CD4-positive, alpha-beta T cell treated with Interleukin-4 for 1 hour (primary cell): ENCODE data around the gene NFILZ.
"Not testable (repeated sequence)": the region's sequence is repeated elsewhere in the genome, so short reads cannot be mapped to it uniquely, and the experiment has no call there.

Experiments
- DNase-seq, 2 donors: peaks; one replicate each; pipeline ENCODE4 v3.0.0-alpha.2; 2020 to 2022

NFILZ gene

DNA sequence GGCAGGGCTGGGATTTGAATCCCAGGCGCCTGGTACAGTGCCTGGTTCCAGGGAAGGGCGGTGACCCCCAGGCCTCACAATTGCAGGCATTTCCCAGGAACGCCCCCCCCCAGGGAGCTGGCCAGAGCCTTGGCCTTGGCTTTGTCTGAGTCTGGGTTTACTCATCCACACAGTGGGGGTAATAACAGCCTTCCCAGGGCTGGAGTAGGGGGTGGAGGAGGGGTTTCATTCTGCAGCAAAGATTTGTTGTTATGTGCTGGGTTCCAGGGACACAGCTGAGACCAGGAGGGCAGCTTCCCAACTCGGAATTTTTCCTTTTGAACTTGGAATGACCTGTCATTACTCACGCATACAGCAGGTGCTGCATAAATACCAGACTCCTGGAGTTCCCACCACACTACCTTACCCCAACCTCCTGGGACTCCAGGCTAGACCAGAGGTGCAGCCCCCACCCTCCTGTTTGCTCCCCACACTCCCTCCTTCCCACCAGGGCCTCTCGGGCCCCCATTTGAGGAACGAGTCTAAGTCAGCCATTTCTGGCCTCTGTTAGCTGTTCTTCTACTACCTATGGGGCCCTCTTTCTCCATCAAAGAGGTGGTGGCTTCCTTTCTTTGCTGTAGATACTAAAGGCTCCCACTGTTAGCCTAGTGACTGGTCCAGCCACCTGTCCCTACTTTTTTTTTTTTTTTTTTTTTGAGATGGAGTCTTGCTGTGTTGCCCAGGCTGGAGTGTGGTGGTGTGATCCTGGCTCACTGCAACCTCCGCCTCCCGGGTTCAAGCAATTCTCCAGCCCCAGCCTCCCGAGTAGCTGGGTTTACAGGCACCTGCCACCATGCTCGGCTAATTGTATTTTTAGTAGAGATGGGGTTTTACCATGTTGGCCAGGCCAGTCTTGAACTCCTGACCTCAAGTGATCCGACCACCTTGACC, 18.3 kb upstream of the NFILZ start:
- DNase-seq = no peak

DNA sequence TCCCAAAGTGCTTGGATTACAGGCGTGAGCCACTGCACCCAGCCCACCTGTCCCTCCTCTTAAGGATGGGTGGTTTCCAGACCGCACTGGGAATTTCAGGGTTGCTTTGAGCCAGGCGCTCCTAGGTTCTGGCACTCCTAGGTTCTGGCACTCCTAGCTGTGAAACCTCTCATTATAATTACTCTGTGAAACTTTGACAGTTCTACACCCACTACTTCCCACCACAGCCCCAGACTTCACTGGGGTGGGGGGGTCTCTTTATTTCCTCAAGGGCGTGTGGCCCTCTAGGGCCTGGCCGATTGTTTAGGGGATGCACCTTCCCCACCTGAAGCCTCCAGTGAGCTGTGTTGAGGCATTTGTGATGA, 17.6 kb upstream of the NFILZ start:
- DNase-seq = no peak

DNA sequence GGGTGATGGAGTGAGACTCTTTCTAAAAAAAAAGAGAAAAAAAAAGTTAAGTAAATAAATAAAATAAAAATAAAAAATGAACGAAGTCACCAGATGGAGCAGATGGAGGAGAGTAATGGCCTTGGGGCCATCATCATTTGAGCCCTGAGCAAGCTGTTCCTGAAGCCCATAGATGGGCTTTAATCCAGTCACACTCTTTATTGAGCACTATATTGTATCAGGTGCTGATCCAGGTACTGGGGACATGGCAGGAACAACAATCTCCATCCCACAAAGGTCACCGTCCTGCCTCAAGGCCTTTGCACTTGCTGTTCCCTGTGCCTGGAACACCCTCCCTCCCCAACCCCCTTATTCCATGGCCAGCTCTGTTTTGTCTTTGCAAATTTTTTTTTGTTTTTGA, 16.0 kb upstream of the NFILZ start:
- DNase-seq = no peak

DNA sequence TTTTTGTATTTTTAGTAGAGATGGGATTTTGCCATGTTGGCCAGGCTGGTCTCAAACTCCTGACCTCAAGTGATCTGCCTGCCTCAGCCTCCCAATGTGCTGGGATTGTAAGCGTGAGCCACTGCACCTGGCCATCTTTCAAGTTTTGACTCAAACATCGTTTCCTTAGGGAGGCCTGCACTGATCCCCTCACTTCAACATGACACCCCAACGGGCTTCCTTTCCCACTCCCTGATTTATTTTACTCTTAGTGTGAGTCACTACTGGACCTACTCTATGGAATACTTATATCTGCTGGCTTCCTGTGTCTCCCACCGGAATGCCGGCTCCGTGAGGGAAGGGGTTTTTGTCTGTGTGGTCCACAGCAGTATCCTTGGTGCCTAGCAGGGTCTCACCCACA, 15.4 kb upstream of the NFILZ start:
- DNase-seq = no peak

DNA sequence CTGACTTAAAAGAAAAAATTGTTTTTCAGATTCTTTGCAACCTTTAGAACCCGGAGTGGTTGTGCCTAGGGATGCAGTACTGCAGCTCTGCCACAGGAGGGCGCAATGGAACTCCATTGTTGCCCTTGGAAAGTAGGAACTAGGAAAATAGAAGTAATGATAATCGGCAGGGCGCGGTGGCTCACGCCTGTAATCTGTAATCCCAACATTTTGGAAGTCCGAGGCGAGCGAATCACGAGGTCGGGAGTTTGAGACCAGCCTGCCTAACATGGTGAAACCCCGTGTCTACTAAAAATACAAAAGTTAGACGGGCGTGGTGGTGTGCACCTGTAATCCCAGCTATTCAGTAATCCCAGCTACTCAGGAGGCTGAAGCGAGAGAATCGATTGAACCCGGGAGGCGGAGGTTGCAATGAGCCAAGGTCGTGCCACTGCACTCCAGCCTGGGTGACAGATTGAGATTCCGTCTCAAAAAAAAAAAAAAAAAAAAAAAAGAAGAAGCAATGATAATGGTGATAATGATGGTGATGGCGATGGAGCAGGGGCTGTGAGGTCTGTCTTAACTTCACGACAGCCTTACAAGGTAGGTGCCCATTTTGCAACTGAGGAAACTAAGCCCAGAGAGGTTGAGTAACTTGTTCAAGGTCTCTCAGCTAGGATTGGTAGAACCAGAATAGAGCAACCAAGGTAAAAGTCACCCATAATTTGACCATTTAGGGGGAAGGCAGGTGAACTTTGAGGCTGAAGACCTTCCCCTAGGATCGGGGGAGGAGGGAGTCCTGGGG, 14.4 kb upstream of the NFILZ start:
- peak; percentile 60 to 68 for DNase-seq

DNA sequence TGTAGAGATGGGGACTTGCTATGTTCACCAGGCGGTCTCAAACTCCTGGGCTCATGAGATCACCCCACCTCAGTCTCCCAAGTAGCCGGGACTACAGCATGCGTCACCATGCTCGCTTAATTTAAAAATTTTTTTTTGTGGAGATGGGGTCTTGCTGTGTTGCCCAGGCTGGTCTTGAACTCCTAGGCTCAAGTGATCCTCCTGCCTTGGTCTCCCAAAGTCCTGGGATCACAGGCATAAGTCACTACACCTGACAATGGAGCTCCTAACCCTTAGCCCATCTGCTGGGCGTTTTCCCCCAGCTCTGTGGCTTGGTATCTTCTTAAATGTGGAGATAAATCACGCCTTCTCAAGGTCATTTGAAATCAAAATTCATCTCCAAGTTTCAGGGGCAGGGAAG, 13.6 kb upstream of the NFILZ start:
- no peak for DNase-seq

DNA sequence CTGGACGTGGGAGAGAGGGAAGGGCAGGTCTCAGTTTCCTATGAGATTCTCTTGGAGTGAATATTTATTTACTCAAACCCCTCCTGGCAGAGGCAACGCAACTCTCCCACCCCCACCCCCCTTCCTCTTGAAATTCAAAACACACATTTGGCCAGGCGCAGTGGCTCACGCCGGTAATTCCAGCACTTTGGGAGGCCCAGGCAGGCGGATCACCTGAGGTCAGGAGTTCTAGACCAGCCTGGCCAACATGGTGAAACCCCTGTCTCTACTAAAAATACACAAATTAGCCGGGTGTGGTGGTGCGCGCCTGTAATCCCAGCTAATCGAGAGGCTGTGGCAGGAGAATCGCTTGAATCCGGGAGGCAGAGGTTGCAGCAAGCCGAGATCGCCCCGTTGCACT, 13.1 kb upstream of the NFILZ start:
- DNase-seq = not testable (repeated sequence)

DNA sequence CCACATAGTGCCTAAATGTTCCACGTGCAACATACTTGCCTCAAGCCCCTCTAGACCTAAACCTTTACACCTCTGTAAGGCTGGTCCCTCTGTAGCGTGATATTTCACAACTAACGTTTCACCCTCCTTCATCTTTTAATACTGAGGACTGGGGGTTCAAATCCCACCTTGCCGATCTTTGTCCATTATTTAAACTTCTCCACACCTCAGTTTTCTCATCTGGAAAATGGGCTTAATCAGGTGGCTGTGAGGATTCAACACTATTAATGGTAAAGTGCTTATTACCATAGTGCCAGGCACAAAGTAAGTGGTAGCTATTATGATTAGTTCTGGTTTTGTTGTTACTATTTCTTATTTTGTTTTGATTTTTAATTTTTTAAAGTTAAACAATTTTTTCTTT, 12.4 kb upstream of the NFILZ start:
- no peak for DNase-seq

DNA sequence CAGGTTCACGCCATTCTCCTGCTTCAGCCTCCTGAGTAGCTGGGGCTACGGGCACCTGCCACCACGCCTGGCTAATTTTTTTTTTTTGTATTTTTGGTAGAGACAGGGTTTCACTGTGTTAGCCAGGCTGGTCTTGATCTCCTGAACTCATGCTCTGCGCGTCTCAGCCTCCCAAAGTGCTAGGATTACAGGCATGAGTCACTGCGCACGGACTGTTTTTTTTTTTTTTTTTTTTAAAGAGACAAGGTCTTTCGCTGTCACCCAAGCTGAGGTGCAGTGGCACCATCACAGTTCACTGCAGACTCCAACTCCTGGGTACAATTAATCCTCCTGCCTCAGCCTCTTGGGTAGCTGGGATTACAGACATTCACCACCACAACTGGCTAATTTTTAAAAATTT, 11.7 kb upstream of the NFILZ start:
- DNase-seq = no peak

DNA sequence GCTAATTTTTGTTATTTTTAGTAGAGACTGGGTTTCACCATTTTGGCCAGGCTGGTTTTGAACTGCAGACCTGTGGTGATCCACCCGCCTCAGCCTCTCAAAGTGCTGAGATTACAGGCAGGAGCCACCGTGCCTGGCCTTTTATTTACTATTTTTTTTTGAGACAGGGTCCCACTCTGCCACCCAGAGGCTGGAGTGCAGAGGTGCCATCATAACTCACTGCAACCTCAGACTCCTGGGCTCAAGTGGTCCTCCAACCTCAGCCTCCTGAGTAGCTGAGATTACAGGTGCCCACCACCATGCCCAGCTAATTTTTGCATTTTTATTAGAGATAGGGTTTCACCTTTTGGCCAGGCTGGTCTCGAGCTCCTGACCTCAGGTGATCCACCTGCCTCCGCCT, 7.5 kb upstream of the NFILZ start:
- DNase-seq = not testable (repeated sequence)

DNA sequence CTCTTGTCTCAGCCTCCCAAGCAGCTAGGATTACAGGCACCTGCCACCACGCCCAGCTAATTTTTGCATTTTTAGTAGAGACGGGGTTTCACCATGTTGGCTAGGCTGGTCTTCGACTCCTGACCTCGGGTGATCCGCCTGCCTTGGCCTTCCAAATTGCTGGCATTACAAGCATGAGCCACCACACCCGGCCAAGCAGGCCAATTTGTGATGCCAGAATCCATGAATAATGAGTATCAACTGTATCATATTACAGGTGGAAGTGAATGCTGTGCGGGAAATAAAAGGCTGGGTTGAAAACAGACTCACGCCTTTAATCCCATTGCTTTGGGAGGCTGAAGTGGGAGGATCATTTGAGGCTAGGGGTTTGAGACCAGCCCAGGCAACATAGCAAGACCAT, 3.6 kb upstream of the NFILZ start:
- no peak for DNase-seq

DNA sequence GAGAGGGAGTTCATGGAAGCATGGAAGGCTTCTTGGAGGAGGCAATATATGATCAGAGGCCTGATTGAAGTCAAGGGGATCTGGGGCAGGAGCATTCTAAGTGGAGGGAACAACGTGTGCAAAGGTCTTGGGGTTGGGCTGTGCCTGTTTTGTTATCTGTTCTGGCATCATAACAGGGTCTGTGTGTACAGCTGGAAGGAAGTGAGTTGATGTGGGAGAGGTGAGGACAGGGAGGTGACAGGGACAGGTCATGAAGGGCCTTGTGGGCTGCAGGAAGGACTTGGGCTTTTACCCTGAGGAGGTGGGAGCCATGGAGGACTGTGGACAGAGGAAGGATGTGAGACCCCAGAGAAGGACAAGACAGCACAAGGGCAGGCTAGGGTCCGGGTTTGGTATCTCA, 1.2 kb upstream of the NFILZ start:
- no peak for DNase-seq

DNA sequence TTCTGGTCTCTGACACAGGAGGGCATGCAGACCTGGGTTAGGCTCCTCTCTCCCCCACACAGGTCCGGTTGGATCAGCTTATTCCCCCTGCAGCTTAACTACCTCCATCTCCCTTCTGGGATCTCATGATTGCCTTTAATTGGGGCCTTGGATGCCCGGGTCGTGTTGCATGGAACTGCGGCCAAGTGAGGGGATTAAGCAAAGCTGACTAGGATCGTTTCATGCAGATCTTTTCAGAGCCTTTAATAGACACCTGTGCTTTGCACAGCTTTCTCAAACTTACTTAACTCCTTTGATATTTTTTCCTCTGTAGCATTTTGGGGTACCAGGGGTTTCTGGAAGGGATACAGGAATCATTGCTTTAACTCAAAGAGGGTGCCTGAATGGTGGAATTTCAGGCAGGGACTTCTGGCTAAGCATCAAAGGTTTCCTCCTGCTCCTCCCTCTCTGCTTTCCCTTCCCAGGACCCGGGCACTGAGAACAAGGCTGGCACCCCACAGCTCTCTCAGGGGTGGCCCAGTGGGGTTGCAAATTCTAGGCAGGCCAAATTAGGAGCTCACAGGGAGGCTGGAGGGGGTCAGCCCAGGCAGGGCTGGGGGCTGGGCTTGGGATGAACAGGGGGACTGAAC, 477 bp downstream of the NFILZ start:
- no peak for DNase-seq

DNA sequence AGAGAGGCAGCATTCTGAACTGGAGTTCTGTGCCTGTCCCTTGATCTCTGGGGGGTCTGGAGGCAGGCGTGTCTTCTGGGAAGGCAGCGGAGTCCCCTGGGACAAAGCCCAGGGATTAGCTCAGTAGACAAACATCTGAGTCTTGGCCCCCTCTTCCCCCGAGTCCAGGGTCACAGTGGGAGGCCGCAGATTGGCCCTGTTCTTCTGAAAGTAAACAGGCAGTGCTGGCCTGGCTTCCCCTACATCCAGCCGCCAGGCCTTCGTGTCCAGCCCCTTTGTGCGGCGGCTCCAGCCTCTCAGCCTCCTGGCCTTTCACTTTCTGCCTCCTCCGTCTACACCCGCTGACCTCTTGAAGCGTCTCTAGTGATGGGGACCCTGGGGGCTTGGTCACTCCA, 989 bp downstream of the NFILZ start:
- no peak for DNase-seq

DNA sequence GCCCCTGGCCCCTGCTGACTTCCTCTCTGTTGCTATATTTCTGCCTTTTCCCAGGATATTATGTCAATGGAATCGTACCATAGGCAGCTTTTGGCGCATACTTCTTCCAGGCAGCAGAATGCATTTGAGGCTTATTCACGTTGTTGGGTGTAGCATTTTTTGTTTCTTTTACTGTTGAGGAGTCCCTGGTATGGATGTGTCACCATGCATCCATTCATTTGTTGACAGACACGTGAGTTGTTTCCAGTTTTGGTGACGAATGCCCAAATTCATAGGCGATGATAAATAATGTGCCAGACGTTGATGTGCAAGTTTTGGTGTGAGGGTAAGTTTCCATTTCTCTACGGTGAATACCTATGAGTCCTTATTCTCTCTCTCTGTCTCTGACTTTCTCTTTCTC, 5.0 kb downstream of the NFILZ start:
- no peak for DNase-seq

DNA sequence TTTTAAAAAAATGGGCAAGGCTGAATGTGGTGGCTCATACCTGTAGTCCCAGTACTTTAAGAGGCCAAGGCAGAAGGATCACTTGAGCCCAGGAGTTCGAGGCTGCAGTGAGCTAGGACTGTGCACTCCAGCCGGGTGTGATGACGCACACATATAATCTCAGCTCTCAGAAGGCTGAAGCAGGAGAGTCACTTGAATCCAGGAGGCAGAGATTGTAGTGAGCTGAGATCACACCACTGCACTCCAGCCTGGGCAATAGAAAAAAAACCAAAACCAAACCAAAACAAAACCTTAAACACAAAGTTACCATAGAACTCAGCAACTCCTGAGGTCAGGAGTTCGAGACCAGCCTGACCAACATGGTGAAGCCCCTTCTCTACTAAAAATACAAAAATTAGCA, 6.6 kb downstream of the NFILZ start:
- DNase-seq = not testable (repeated sequence)

DNA sequence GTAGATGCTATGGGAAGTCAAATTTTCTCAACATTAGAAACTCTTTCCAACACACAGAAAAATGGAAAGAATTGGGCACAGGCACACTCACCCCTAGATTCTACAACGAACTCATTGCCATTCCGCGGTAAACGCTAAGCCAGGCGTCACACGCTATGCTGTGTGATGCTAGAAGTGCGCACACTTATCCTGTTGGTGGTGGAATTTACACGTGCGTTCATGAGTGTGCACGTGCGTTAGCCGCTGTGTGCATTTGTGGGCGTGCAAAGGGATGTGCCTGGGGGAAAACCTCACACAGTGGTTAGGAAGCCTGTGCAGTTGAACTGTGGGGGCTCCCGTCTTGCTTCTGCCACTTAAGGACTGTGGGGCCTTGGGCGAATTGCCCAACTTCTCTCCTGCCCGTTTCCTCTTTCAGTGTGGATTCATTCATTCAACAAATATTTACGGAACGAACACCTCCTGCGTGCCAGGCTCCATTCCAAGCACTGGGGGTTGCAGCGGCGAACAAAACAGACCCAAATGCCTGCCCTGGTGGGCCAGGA, 7.7 kb downstream of the NFILZ start:
- peak in 1 of 2 donors; percentile 36 for DNase-seq

DNA sequence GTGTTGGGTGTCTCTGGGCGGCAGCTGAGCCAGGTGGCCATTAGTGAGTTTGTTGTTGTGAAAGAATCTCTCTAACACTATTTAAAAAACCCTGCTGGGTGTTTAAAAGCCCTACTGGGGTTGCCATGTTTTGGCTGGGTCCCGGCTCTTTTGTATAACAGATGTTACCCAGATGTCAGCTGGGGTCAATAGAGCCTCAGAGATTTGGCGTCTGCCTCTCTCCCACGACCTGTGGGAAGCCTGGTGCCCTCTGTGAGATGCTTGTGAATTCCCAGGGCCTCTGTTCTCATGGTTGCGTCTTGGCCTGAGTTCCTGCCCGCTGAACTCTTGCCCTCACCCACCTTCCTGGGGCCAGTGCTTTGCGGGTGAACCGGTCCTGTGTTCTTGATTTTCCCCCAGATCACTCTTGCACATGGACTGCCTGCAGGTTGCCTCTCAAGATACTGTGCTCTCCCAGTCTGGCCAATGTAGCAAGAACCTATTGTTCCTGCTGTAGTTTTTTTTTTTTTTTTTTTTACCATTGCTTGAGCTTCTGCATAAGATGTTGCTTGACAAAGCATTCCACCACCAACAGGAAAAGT, 9.5 kb downstream of the NFILZ start:
- DNase-seq = no peak

DNA sequence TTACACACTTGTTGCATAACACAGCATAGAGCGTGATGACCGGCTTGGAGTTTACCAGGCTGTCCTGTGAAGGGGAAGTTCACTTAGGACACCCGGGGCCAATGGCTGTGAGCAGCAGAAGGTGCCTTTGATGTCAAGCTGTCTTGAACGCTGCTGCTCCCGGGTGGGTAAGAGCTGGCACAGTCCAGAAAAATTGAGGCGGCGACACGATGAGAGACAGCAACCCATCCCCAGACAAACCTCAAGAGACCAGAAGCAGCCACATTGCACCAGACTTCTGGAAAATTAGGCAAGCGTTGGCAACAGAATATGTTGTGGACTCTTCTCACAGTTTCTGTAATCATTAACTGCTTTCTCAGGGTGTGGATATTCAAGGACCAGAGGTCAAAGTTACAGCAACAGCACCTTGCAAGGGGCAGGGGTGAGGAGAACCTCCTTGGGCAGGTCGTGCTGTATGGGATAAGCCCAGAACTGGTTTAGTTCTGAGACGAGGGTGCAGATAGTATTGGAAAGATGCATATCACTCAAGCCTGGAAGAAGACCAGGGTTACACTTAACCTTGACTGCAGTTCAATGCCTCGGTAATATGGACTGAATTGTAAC, 10.1 kb downstream of the NFILZ start:
- DNase-seq = peak; percentile 25 to 75

DNA sequence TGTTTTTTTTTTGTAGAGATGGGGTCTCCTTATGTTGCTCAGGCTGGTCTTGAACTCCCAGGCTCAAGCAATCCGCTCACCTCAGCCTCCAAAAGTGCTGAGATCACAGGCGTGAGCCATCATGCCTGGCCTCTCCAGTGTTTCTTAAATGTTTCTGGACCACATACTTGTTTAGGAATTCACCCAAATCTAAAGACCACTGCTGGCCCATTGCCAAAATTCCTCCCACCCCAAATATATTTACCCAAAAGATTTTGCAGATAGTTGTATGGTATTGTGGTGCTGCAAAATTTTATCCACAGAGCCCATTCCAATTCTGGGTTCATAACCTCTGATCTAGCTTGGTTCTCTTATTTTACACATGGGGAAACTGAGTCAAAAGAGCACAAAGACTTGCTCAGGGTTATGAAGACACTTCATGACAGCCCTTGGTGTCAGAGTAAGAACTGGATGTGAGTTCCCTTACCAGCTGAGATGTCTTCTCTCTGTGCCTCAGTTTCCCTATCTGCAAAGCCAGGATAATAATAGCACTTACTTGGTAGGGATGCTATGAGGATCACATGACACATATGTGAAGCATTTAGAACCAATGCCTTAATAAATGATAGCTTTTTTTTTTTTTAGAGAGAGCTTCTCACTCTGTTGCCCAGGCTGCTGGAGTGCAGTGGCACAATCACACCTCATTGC, 10.9 kb downstream of the NFILZ start:
- DNase-seq = no peak

DNA sequence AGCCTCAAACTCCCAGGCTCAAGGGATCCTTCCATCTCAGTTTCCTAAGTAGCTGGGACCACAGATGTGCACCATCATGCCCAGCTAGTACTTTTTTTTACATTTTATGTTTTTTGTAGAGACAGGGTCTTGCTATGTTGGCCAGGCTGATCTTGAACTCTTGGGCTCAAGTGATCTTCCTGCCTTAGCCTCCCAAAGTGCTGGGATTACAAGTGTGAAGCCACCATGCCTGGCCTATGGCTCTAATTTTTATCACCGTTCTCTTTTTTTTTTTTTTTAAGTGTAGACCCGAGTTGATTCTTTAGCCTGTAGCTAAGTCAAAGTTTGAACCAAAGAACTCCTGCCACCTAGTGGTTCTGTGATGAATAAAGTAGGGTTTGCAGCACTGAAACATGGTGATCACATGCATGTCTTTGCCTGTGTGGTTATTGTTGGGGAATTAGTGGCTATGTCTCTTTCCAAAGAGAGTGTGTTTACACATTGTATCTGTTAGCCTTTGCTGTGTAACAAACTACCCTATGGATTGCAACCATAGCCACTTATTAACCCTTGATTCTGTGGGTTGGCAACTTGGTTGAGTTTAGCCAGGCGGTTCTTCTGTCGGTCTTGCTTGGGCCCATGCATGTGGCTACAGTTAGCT, 11.6 kb downstream of the NFILZ start:
- peak; percentile 26 to 64 for DNase-seq

DNA sequence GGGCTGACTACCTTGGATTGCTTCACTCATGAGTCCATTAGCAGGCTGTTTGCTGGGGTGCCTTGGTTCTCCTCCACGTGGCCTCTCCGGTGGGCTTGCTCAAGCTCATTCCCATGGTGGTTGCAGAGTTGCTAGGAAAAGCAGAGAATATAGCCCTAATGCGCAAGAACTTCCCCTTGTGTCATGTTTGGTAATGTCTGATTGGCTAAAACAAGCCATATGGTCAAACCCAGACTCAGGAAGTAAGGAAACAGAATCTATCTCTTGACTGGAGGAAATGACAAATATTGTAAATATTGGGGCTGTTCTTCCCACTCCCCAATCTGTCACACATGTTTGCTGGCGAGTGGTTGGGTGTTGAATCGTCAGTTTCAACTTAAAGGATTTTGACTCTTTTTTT, 12.1 kb downstream of the NFILZ start:
- no peak for DNase-seq
